ENCODE measurements around the gene TOR2A. TPM values are rescaled to one million over a fixed set of nuclear protein-coding genes. Genes with fewer than 3 reads are reported as not detected.

Gene TOR2A
- total RNA-seq, 4 donors from 2014 or later: 5.9 to 8.9 (median 7.6) TPM

DNA sequence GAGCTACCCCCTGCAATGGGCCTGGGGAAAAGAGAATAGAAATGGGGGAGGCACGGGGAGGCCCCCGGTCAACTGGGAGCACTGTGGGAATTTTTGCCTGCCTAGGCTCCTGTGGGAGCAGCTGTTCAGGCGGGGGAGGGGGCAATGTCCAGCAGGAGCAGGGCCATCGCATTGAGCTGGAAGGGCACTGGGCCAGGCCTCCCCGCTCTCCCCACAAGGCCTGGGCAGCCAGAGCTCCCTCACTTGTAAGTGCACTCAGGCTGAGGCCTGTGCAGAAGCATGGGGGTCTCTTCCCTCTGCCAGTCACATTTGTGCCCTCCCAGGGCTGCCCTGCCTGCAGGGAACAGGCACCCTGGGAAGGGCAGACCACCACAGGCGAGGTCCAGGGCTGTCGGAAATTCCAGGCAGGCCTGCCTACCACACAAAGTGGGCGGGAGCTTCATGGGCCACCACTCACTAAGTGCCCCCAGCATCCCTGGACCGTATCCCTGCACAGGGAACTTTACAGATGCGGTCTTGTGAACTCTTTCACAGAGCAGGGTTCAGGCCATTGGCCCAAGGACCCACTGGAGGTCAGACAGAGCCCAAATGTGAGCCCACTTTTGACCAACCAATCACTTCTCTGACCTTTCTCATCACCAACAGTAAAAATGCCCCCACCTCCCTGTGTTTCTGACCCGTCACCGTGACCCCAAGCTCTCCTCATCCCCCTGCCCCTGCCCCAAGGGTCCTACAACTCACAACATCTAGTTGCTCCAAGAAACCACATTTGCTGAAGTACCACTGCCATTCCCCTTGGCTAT is 29.3 kb downstream of the TOR2A start:
- ATAC-seq: no peak
- no peak overlapping the region for H3K27ac ChIP-seq
- peaks cover 17% of the 10 kb centered on the region for H3K27me3 ChIP-seq
- H3K4me3 ChIP-seq: no peak overlapping the region
- no peaks in the 10 kb centered on the region for H3K4me1 ChIP-seq
- no peak for TF ChIP-seq POLR2A (IDR thresholded peaks at IDR 0.05)
- TF ChIP-seq POLR2AphosphoS5 (IDR thresholded peaks at IDR 0.05): no peak
- TF ChIP-seq EP300 (IDR thresholded peaks at IDR 0.05): no peak
- TF ChIP-seq, protein P1, sequence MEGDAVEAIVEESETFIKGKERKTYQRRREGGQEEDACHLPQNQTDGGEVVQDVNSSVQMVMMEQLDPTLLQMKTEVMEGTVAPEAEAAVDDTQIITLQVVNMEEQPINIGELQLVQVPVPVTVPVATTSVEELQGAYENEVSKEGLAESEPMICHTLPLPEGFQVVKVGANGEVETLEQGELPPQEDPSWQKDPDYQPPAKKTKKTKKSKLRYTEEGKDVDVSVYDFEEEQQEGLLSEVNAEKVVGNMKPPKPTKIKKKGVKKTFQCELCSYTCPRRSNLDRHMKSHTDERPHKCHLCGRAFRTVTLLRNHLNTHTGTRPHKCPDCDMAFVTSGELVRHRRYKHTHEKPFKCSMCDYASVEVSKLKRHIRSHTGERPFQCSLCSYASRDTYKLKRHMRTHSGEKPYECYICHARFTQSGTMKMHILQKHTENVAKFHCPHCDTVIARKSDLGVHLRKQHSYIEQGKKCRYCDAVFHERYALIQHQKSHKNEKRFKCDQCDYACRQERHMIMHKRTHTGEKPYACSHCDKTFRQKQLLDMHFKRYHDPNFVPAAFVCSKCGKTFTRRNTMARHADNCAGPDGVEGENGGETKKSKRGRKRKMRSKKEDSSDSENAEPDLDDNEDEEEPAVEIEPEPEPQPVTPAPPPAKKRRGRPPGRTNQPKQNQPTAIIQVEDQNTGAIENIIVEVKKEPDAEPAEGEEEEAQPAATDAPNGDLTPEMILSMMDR (IDR thresholded peaks at IDR 0.05): no peak
- H3K9me3 ChIP-seq: no peaks in the 10 kb centered on the region
- 67% methylated on average over 3 to 7 of the region's 12 CpGs for WGBS, 2 donors (ENCODE audit: low coverage in 1 of 2)
- no peaks in the 10 kb centered on the region for H3K36me3 ChIP-seq

DNA sequence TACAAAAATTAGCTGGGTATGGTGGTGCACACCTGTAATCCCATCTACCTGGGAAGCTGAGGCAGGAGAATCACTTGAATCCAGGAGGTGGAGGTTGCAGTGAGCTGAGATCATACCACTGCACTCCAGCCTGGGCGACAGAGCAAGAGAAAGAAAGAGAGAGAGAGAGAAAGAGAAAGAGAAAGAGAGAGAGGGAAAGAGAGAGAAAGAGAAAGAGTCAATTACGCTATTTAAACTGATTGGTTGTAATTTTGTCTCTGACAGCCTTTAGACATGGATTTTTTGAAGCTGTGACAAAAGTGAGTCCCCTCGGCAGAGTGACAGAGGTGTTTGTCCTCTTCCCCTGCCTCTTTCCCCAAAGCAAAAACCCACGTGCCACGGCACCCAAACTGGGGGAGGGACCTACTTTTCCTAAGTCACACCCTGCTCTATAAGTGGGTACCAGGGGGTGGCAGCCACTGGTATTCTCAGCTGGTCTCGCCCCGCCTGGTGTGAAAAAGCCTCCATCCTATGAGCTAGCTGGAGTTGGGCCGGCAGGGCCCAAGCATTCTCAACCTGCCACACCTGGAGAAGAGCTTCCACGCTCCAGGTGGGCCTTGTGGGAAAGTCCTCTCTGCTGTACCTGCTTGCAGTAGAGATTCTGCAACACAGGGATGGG is 31.7 kb downstream of the TOR2A start:
- no peak overlapping the region for H3K4me3 ChIP-seq
- no peak for ATAC-seq
- TF ChIP-seq, protein P1 (IDR thresholded peaks at IDR 0.05): no peak
- no peak for TF ChIP-seq POLR2A (IDR thresholded peaks at IDR 0.05)
- TF ChIP-seq EP300 (IDR thresholded peaks at IDR 0.05): no peak
- TF ChIP-seq POLR2AphosphoS5 (IDR thresholded peaks at IDR 0.05): no peak
- H3K9me3 ChIP-seq: no peaks in the 10 kb centered on the region
- 30 to 77% methylated on average over 2 to 6 of the region's 9 CpGs for WGBS, 2 donors (ENCODE audit: low coverage in 1 of 2)
- no peak overlapping the region for H3K27ac ChIP-seq
- H3K27me3 ChIP-seq: peaks cover 17% of the 10 kb centered on the region
- H3K36me3 ChIP-seq: no peaks in the 10 kb centered on the region
- H3K4me1 ChIP-seq: peaks cover 0 to 19% (median 3%) of the 10 kb centered on the region in 3 donors

DNA sequence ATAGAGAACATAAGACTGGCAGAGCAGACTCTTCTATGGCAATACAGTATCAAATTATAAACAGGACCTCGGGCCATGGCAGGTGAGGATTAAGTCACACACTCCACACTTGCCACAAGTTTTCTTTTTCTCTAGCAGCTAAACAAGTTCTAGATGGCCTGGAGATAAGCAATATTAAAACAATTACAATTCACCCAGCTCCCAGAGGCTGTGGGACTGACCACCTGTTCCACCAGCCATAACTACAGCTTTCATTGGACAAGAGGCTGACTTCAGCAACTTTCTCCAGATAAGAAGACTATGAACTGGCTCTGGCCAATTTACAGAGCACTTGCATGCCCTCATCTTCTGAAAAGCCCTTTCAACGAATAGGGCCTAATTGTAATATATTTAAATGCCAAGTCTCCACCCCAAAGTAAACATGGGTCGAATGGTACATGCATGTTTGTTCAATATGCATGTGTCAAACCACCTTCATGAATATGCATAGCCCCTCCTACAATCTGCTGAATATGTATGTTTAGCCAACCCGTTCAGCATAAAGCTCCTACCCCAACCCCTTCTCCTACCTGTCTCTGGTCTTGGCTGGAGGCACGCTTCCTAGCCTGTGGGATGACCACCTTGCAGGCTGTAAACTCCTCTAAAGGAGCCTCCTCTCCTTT is 34.4 kb downstream of the TOR2A start:
- TF ChIP-seq POLR2A (IDR thresholded peaks at IDR 0.05) (no peak), POLR2AphosphoS5 (IDR thresholded peaks at IDR 0.05) (no peak), EP300 (IDR thresholded peaks at IDR 0.05) (no peak)
- TF ChIP-seq, protein P1 (IDR thresholded peaks at IDR 0.05): no peak
- 70 to 80% methylated on average over 3 to 5 of the region's 5 CpGs for WGBS, 2 donors (ENCODE audit: low coverage in 1 of 2)
- Histone ChIP-seq H3K4me1 (peaks cover 0 to 21% (median 3%) of the 10 kb centered on the region in 3 donors), H3K36me3 (no peaks in the 10 kb centered on the region), H3K4me3 (no peak overlapping the region), H3K9me3 (no peaks in the 10 kb centered on the region), H3K27me3 (peaks cover 17% of the 10 kb centered on the region), H3K27ac (no peak overlapping the region)
- ATAC-seq: no peak

DNA sequence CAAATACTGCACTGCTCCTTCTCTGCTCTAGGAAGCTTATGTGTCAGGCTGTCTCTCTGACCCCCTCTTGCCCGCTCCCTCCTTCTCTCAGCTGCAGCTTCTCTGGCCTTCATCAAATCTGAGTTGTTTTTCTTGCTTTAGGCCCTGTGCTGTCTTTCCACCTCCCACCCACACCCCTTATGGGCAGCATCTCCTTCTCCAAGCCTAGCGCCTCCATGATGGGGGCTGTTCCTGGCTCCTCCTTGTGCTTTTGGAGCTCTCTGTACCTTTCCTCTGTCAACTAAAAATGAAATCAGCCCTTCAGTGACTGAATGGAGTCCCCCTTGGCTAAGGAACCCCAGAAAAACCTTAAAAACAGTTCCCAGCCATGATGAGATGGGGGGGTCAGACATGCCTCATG is 35.0 kb downstream of the TOR2A start:
- WGBS, 2 donors (ENCODE audit: low coverage in 1 of 2): 85 to 100% methylated on average over 2 of the region's 2 CpGs
- Histone ChIP-seq H3K4me3 (no peak overlapping the region), H3K4me1 (peaks cover 0 to 21% (median 3%) of the 10 kb centered on the region in 3 donors), H3K27me3 (peaks cover 16% of the 10 kb centered on the region), H3K36me3 (no peaks in the 10 kb centered on the region), H3K9me3 (no peaks in the 10 kb centered on the region), H3K27ac (peak overlapping the region in 2 of 4 donors; percentile 86 to 87)
- no peak for ATAC-seq
- no peak for TF ChIP-seq POLR2AphosphoS5 (IDR thresholded peaks at IDR 0.05)
- TF ChIP-seq, protein P1 (IDR thresholded peaks at IDR 0.05): no peak
- TF ChIP-seq EP300 (IDR thresholded peaks at IDR 0.05): no peak
- no peak for TF ChIP-seq POLR2A (IDR thresholded peaks at IDR 0.05)

All from gastroesophageal sphincter (tissue), 4 donors.